Measurements from ENCODE around the gene SYNGAP1. TPM values are rescaled to one million over a fixed set of nuclear protein-coding genes. Genes with fewer than 3 reads are reported as not detected.

Gene SYNGAP1
- total and polyA plus RNA-seq, 9 of the 15 experiments (the other 6 are each of a cell fraction or from before 2014, with no cell fraction given): 0.01 to 22.8 (median 3.2) TPM

- TF ChIP-seq ZFP36 (IDR thresholded peaks at IDR 0.05; ENCODE audit: low read depth, low read length, partially characterized antibody): no peak
- no peak for TF ChIP-seq RNF219 (CRISPR knock-in tag; IDR thresholded peaks at IDR 0.05)
- TF ChIP-seq CHCHD3 (CRISPR knock-in tag; IDR thresholded peaks at IDR 0.05): no peak
- no peak for TF ChIP-seq LEF1 (IDR thresholded peaks at IDR 0.05)
- TF ChIP-seq, protein P1, sequence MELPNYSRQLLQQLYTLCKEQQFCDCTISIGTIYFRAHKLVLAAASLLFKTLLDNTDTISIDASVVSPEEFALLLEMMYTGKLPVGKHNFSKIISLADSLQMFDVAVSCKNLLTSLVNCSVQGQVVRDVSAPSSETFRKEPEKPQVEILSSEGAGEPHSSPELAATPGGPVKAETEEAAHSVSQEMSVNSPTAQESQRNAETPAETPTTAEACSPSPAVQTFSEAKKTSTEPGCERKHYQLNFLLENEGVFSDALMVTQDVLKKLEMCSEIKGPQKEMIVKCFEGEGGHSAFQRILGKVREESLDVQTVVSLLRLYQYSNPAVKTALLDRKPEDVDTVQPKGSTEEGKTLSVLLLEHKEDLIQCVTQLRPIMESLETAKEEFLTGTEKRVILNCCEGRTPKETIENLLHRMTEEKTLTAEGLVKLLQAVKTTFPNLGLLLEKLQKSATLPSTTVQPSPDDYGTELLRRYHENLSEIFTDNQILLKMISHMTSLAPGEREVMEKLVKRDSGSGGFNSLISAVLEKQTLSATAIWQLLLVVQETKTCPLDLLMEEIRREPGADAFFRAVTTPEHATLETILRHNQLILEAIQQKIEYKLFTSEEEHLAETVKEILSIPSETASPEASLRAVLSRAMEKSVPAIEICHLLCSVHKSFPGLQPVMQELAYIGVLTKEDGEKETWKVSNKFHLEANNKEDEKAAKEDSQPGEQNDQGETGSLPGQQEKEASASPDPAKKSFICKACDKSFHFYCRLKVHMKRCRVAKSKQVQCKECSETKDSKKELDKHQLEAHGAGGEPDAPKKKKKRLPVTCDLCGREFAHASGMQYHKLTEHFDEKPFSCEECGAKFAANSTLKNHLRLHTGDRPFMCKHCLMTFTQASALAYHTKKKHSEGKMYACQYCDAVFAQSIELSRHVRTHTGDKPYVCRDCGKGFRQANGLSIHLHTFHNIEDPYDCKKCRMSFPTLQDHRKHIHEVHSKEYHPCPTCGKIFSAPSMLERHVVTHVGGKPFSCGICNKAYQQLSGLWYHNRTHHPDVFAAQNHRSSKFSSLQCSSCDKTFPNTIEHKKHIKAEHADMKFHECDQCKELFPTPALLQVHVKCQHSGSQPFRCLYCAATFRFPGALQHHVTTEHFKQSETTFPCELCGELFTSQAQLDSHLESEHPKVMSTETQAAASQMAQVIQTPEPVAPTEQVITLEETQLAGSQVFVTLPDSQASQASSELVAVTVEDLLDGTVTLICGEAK (IDR thresholded peaks at IDR 0.05): peak; percentile 24; the same call in 1 of the 2 replicates
- TF ChIP-seq, protein P1 (CRISPR knock-in tag; IDR thresholded peaks at IDR 0.05): no peak
- TF ChIP-seq RNF2 (IDR thresholded peaks at IDR 0.05): 0 out of 2 replicates have a peak, but pooled peaks have one; percentile 18
- TF ChIP-seq, protein P2, sequence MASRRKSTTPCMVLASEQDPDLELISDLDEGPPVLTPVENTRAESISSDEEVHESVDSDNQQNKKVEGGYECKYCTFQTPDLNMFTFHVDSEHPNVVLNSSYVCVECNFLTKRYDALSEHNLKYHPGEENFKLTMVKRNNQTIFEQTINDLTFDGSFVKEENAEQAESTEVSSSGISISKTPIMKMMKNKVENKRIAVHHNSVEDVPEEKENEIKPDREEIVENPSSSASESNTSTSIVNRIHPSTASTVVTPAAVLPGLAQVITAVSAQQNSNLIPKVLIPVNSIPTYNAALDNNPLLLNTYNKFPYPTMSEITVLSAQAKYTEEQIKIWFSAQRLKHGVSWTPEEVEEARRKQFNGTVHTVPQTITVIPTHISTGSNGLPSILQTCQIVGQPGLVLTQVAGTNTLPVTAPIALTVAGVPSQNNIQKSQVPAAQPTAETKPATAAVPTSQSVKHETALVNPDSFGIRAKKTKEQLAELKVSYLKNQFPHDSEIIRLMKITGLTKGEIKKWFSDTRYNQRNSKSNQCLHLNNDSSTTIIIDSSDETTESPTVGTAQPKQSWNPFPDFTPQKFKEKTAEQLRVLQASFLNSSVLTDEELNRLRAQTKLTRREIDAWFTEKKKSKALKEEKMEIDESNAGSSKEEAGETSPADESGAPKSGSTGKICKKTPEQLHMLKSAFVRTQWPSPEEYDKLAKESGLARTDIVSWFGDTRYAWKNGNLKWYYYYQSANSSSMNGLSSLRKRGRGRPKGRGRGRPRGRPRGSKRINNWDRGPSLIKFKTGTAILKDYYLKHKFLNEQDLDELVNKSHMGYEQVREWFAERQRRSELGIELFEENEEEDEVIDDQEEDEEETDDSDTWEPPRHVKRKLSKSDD (conservative IDR thresholded peaks at IDR 0.05; ENCODE audit: low read length): no peak
- TF ChIP-seq CREM (IDR thresholded peaks at IDR 0.05; ENCODE audit: low read depth): peak; percentile 56; the same call in 1 of the 2 replicates
- TF ChIP-seq BRD9 (IDR thresholded peaks at IDR 0.05; ENCODE audit: low read depth, partially characterized antibody): no peak
- no peak for TF ChIP-seq BRD4 (IDR thresholded peaks at IDR 0.05)
- no peak for TF ChIP-seq CHD1 (IDR thresholded peaks at IDR 0.05; ENCODE audit: low read length)
- TF ChIP-seq KLF6 (CRISPR knock-in tag; IDR thresholded peaks at IDR 0.05; ENCODE audit: borderline replicate concordance): 0 out of 2 replicates have a peak, but pooled peaks have one; percentile 38
- TF ChIP-seq ZKSCAN1 (IDR thresholded peaks at IDR 0.05; ENCODE audit: low read depth, low read length): no peak
Observed at GRCh38 chr6:33410711-33411631, 8.9 kb upstream of the SYNGAP1 start, which contains the start of gene PHF1 (continued).
